WTC11 (cell line): ENCODE measurements around the gene DMC1.

Experiments
- CBFB ChIP-seq: sonication (generic); formaldehyde crosslinking; IDR thresholded peaks from 2 replicates; pipeline ENCODE4 v1.8.1; 2022; ENCODE audit warnings: mild to moderate bottlenecking, low read depth, missing genetic modification reagents
- FOXP1 ChIP-seq: sonication (generic); formaldehyde crosslinking; IDR thresholded peaks from 2 replicates; pipeline ENCODE4 v1.8.0; 2022; ENCODE audit warnings: missing genetic modification reagents, mild to moderate bottlenecking, moderate library complexity, borderline replicate concordance
- NR3C1 ChIP-seq: sonication (generic); formaldehyde crosslinking; conservative IDR thresholded peaks from 2 replicates; pipeline ENCODE4 v1.8.1; 2023; ENCODE audit warnings: low read depth, mild to moderate bottlenecking, missing genetic modification reagents
- SMAD3 ChIP-seq: sonication (generic); formaldehyde crosslinking; IDR thresholded peaks from 2 replicates; pipeline ENCODE4 v1.8.0; 2022; ENCODE audit warnings: missing genetic modification reagents, mild to moderate bottlenecking, borderline replicate concordance
- ZNF232 ChIP-seq: sonication (generic); formaldehyde crosslinking; IDR thresholded peaks from 2 replicates; pipeline ENCODE4 v1.8.0; 2022; ENCODE audit warnings: mild to moderate bottlenecking, missing genetic modification reagents
- ZNF532 ChIP-seq: fragments of 250-450 bp; sonication (Bioruptor Pico); IDR thresholded peaks from 2 replicates; pipeline ENCODE4 v1.9.0; 2021; ENCODE audit warnings: mild to moderate bottlenecking, borderline replicate concordance
- TF ChIP-seq, protein P1 (sequence below): fragments of 200-600 bp; IDR thresholded peaks from 2 replicates; pipeline ENCODE4 v1.8.0; 2022; ENCODE audit warnings: antibody characterized with exemption
- TF ChIP-seq, protein P2 (sequence below): sonication (generic); formaldehyde crosslinking; IDR thresholded peaks from 2 replicates; pipeline ENCODE4 v1.8.0; 2022; ENCODE audit warnings: mild to moderate bottlenecking, missing genetic modification reagents
- TF ChIP-seq, protein P3 (sequence below): sonication (generic); formaldehyde crosslinking; IDR thresholded peaks from 2 replicates; pipeline ENCODE4 v1.8.1; 2022; ENCODE audit warnings: mild to moderate bottlenecking, moderate library complexity, missing genetic modification reagents

DNA sequence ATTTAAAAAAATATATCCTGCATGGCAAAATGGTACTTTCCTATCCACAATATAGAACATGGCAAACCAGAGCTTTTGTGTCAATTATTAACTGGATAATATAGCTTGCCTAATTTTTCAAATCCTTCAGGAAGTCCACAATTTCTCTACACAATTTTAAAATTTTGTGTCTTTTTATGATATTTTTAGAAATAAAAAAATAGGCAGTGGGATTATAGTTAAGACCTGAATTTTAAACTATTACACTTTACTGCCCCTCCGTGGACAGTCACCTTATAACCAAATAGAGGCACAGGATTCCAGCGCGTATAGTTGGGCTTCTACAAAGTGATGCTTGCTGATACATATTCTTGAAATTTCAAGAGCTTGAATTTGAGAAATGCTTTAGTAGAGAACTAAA lies 2.1 kb upstream of the DMC1 start:
- TF ChIP-seq, protein P1, sequence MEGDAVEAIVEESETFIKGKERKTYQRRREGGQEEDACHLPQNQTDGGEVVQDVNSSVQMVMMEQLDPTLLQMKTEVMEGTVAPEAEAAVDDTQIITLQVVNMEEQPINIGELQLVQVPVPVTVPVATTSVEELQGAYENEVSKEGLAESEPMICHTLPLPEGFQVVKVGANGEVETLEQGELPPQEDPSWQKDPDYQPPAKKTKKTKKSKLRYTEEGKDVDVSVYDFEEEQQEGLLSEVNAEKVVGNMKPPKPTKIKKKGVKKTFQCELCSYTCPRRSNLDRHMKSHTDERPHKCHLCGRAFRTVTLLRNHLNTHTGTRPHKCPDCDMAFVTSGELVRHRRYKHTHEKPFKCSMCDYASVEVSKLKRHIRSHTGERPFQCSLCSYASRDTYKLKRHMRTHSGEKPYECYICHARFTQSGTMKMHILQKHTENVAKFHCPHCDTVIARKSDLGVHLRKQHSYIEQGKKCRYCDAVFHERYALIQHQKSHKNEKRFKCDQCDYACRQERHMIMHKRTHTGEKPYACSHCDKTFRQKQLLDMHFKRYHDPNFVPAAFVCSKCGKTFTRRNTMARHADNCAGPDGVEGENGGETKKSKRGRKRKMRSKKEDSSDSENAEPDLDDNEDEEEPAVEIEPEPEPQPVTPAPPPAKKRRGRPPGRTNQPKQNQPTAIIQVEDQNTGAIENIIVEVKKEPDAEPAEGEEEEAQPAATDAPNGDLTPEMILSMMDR = no peak
- TF ChIP-seq, protein P2, sequence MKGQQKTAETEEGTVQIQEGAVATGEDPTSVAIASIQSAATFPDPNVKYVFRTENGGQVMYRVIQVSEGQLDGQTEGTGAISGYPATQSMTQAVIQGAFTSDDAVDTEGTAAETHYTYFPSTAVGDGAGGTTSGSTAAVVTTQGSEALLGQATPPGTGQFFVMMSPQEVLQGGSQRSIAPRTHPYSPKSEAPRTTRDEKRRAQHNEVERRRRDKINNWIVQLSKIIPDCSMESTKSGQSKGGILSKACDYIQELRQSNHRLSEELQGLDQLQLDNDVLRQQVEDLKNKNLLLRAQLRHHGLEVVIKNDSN (CRISPR knock-in tag) = no peak
- TF ChIP-seq, protein P3, sequence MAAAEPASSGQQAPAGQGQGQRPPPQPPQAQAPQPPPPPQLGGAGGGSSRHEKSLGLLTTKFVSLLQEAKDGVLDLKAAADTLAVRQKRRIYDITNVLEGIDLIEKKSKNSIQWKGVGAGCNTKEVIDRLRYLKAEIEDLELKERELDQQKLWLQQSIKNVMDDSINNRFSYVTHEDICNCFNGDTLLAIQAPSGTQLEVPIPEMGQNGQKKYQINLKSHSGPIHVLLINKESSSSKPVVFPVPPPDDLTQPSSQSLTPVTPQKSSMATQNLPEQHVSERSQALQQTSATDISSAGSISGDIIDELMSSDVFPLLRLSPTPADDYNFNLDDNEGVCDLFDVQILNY (CRISPR knock-in tag) = no peak
- TF ChIP-seq ZNF532 (CRISPR knock-in tag) = no peak
- no peak for TF ChIP-seq CBFB
- no peak for TF ChIP-seq SMAD3 (CRISPR knock-in tag)
- TF ChIP-seq NR3C1 = no peak
- TF ChIP-seq ZNF232 (CRISPR knock-in tag) = no peak
- TF ChIP-seq FOXP1 (CRISPR knock-in tag) = no peak
